ENCODE results near the gene NTN1. TPM values are rescaled to one million over a fixed set of nuclear protein-coding genes. Genes with fewer than 3 reads are reported as not detected.

The NTN1 gene
- total RNA-seq, 1 experiment from 2014 or later = 4.2 TPM

- DNase-seq (ENCODE audit: low read depth, low spot score) = no peak
- H3K4me3 ChIP-seq (replicated peaks in 1 of 2; ENCODE audit: low read depth in 1 of 2, low read length in 2 of 2) = no peak overlapping the region
- peaks cover 0 to 16% of the 10 kb centered on the region in 2 experiments; a peak in 3 of 4 replicates for H3K9me3 ChIP-seq (ENCODE audit: control insufficient read depth in 1 of 2, insufficient read depth in 1 of 2, low read depth in 1 of 2, low read length in 2 of 2)
- H3K9ac ChIP-seq (ENCODE audit: low read length) = no peak overlapping the region
- no peak overlapping the region for H2AFZ ChIP-seq (ENCODE audit: low read depth, low read length, poor library complexity, severe bottlenecking)
- TF ChIP-seq SRF (IDR thresholded peaks at IDR 0.05; ENCODE audit: low read depth) = no peak
- no peak for TF ChIP-seq POLR2AphosphoS5 (IDR thresholded peaks at IDR 0.05; ENCODE audit: low read depth, low read length)
- no peak for TF ChIP-seq CBX3 (IDR thresholded peaks at IDR 0.05; ENCODE audit: low read depth)
- TF ChIP-seq SIN3A (IDR thresholded peaks at IDR 0.05; ENCODE audit: low read depth) = no peak
- no peak for TF ChIP-seq ATF3 (IDR thresholded peaks at IDR 0.05)
- TF ChIP-seq RAD21 (IDR thresholded peaks at IDR 0.05; ENCODE audit: low read depth) = no peak
- no peak for TF ChIP-seq YY1 (IDR thresholded peaks at IDR 0.05; ENCODE audit: extremely low read depth, insufficient replicate concordance, low read depth, low read length)
- no peak for TF ChIP-seq ZNF274 (IDR thresholded peaks at IDR 0.05; ENCODE audit: low read depth, low read length)
- no peak for TF ChIP-seq JUND (IDR thresholded peaks at IDR 0.05)
- no peak for TF ChIP-seq TCF7L2 (IDR thresholded peaks at IDR 0.05; ENCODE audit: borderline replicate concordance, extremely low read depth, insufficient read depth, insufficient read length)
- CTCF ChIA-PET = no interaction called here
- POLR2A ChIA-PET = no interaction called here
- H4K20me1 ChIP-seq (ENCODE audit: insufficient read depth) = no peaks in the 10 kb centered on the region
- no peaks in the 10 kb centered on the region for H3K27me3 ChIP-seq (ENCODE audit: insufficient read depth, low read length)
- ATAC-seq = no peak
- no TSS peak for BruUV-seq (replicated peaks)
- H3K27ac ChIP-seq (ENCODE audit: low read depth, low read length) = no peak overlapping the region
- RAD21 ChIA-PET (ENCODE audit: low non-redundant PET in 1 of 2, low total read pairs in 2 of 2, uncharacterized antibody in 2 of 2, unreplicated experiment in 2 of 2) = no interaction called here
- no peaks in the 10 kb centered on the region for H3K36me3 ChIP-seq (ENCODE audit: control insufficient read depth in 1 of 2, insufficient read depth in 2 of 2, low read length in 2 of 2)
- no peaks in the 10 kb centered on the region for H3K79me2 ChIP-seq (ENCODE audit: insufficient read depth, low read length)
- H3K9me2 ChIP-seq (ENCODE audit: insufficient read depth) = no peaks in the 10 kb centered on the region
- no peaks in the 10 kb centered on the region for H3K4me1 ChIP-seq (ENCODE audit: control insufficient read depth in 1 of 2, insufficient read depth in 2 of 2, low read length in 2 of 2)
- H3K4me2 ChIP-seq (ENCODE audit: low read length) = no peak overlapping the region
- intact Hi-C loops (cut with micrococcal nuclease) = no loop called here
Observed at GRCh38 chr17:9218911-9219310, 197.6 kb downstream of the NTN1 start.

GRCh38 chr17:9219631-9220397 is 198.5 kb downstream of the NTN1 start:
- ChIA-PET POLR2A (interaction anchor here (0.6 kb wide), 1 partner anchor 176 kb away, joined by 5 read pairs; no protein-coding TSS in a partner anchor), RAD21 (ENCODE audit: low non-redundant PET in 1 of 2, low total read pairs in 2 of 2, uncharacterized antibody in 2 of 2, unreplicated experiment in 2 of 2) (no interaction called here), CTCF (no interaction called here)
- Histone ChIP-seq H3K79me2 (ENCODE audit: insufficient read depth, low read length) (no peaks in the 10 kb centered on the region), H2AFZ (ENCODE audit: low read depth, low read length, poor library complexity, severe bottlenecking) (no peak overlapping the region), H3K9ac (ENCODE audit: low read length) (no peak overlapping the region), H3K27me3 (ENCODE audit: insufficient read depth, low read length) (no peaks in the 10 kb centered on the region), H3K4me2 (ENCODE audit: low read length) (no peak overlapping the region), H3K27ac (ENCODE audit: low read depth, low read length) (no peak overlapping the region), H4K20me1 (ENCODE audit: insufficient read depth) (no peaks in the 10 kb centered on the region), H3K9me2 (ENCODE audit: insufficient read depth) (no peaks in the 10 kb centered on the region), H3K4me3 (replicated peaks in 1 of 2; ENCODE audit: low read depth in 1 of 2, low read length in 2 of 2) (no peak overlapping the region), H3K36me3 (ENCODE audit: control insufficient read depth in 1 of 2, insufficient read depth in 2 of 2, low read length in 2 of 2) (no peaks in the 10 kb centered on the region), H3K9me3 (ENCODE audit: control insufficient read depth in 1 of 2, insufficient read depth in 1 of 2, low read depth in 1 of 2, low read length in 2 of 2) (peaks cover 0 to 16% of the 10 kb centered on the region in 2 experiments; a peak in 3 of 4 replicates), H3K4me1 (ENCODE audit: control insufficient read depth in 1 of 2, insufficient read depth in 2 of 2, low read length in 2 of 2) (no peaks in the 10 kb centered on the region)
- ATAC-seq (no peak), DNase-seq (ENCODE audit: low read depth, low spot score) (no peak)
- no TSS peak for BruUV-seq (replicated peaks)
- intact Hi-C loops (cut with micrococcal nuclease) = no loop called here
- TF ChIP-seq YY1 (IDR thresholded peaks at IDR 0.05; ENCODE audit: extremely low read depth, insufficient replicate concordance, low read depth, low read length) (no peak), CTCF (IDR thresholded peaks at IDR 0.05 in 2 of 3, conservative IDR thresholded peaks at IDR 0.05 in 1 of 3; ENCODE audit: borderline replicate concordance in 1 of 3, insufficient read depth in 1 of 3, low read depth in 2 of 3, low read length in 2 of 3) (no peak), SP1 (IDR thresholded peaks at IDR 0.05; ENCODE audit: low read depth) (no peak), MAX (IDR thresholded peaks at IDR 0.05) (no peak), EGR1 (IDR thresholded peaks at IDR 0.05; ENCODE audit: low read depth) (no peak), FOSL1 (IDR thresholded peaks at IDR 0.05; ENCODE audit: low read depth) (no peak), ATF3 (IDR thresholded peaks at IDR 0.05) (no peak), ZFX (IDR thresholded peaks at IDR 0.05) (no peak), TCF7L2 (IDR thresholded peaks at IDR 0.05; ENCODE audit: borderline replicate concordance, extremely low read depth, insufficient read depth, insufficient read length) (no peak), CBX3 (IDR thresholded peaks at IDR 0.05; ENCODE audit: low read depth) (no peak), EZH2phosphoT487 (IDR thresholded peaks at IDR 0.05; ENCODE audit: borderline replicate concordance) (no peak), JUND (IDR thresholded peaks at IDR 0.05) (no peak)

Measured in HCT116 (cell line).